Activated CD4-positive, CD25-positive, alpha-beta regulatory T cell treated with anti-CD3 and anti-CD28 coated beads, Interleukin-2, amount 50 U/mL, for 24 hours (primary cell): ENCODE measurements around the gene GNAZ.

Experiments used
- ATAC-seq, 2 donors: fragments of 150-1000 bp; cut with Tn5 transposase; one replicate each; pipeline ENCODE4 v1.10.0; 2021; ENCODE audit warnings: mild to moderate bottlenecking in 1 of 2, moderate library complexity in 1 of 2

GNAZ gene

DNA sequence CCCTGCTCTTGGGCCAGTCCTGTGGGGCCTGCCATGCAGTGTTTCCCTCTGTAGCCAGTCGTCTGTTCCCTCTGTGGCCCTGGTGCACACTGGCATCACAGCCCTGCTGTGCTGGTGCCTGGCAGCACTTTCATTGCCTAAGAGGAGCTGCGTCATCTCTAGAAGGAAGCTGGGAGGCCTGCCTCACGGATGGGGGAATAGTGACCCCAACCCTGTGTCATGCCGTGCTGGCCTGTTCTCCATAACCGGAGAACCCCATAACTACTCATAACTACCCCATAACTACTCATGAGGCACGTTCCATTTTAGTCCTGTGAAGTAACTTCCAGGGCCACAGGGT, 88.9 kb downstream of the GNAZ start:
- ATAC-seq: no peak

DNA sequence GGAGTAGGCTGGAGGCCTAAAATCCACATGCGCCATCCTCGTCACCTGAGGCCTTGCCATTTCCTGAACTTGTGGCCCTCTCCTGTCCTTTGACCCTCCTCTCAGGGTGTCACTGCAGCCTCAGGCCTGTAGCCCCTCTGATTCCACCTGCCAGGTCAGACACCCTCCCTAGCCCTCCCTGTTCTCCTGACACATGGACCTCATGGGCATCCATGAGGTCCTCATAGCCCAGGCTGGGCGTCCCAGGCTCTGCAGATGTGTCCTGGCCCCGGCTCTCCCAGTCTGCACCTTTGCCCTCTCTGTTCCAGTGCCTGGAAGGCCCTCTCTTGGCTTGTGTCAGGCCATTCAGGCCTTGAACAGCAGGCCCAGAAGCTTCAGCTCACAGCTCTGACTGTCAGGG, 90.7 kb downstream of the GNAZ start:
- no peak for ATAC-seq

DNA sequence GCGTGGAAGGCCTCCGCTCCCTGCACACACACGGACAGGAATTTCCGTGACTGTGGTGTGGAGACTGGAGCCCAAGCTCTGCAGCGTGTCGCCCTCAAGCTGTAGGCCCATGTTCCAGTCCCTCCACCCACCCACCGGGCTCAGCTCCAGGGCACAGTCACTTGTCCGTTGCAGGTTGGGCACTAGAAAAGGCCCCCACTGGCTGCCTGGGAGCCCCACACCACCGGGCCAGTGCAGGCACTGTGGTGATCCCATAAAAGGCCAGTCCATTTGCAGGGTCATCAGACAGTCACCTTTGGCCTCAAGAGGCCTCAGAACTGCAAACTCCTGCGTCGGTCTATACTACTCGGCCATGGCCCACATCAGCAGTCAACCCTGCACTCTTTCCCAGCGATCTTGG, 91.3 kb downstream of the GNAZ start:
- ATAC-seq: no peak

- no peak for ATAC-seq
These were observed 93.3 kb downstream of the GNAZ start for GRCh38 chr22:23163665-23164064.

DNA sequence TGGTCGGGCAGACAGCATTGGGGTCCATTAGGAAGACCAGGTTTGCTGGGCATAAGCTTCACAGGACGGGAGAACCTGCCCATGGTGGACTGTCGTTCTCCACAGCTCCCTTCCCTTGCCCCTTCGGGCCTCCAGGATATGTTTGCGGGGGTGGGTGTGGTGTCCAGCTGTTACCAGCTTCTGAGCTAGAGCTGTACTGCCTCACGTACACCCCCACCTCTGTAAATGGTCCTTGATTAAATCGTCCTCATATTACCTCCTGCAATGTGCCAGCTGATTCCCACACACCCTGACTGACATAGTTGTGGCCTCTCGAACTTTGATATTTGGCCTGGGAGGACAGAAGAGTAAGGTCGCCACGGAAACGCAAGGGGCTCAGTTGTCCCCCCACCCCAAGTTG, 93.8 kb downstream of the GNAZ start:
- ATAC-seq: no peak

DNA sequence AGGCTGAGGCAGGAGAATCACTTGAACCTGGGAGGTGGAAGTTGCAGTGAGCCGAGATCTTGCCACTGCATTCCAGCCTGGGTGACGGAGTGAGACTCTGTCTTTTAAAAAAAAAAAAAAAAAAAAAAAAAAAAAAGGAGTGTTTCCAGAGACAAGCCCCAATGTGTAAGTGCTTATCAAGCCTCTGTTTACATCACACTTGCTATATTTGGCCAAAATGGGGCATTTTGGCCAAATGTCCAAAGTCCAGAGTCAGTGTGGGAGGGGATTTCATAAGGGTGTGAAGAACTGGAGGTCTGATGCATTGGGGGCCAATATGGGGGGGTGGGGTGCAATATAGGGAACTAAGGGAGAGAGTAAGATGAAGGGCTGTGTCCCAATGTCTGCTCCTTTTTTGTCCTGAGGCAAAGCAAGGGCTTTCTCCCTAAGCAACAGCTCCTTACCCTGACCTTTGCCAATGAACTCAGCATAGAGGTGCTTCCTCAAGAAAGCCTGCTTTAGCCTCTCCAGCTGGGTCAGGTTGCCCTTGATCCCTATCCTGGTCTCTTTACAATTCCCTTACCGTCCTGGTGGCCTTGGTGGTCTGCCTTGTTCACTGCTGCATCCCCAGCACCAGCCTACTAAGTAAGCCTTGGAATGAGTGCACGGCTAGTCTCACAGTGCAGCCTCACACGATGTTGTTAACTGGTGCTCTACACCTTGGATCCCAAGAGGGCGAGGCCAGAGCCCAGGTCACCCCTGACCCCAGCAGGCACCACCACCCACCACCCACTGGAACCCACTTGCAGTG, 95.9 kb downstream of the GNAZ start:
- no peak for ATAC-seq

GRCh38 chr22:23166841-23167616, 96.7 kb downstream of the GNAZ start:
- ATAC-seq: no peak

- no peak for ATAC-seq
These were observed 98.2 kb downstream of the GNAZ start for GRCh38 chr22:23168391-23169042.

DNA sequence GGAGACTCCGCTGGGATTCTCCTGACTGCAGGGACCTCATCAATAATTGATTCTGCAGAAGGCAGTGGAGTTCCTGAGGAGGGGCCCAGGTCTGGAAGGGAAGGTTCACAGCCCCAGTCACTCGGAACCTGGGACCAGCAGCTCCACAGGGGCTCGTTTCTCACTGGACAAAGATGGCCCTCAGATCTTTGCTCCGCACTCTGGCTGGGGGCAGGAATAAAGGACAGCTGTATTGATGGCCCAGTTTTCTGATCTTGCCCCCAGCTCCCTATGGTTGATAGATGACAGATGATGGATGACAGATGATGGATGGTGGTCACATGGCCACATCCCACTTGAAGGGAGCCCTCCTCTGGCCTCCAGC, 98.7 kb downstream of the GNAZ start:
- no peak for ATAC-seq
